GM19467 (cell line): ENCODE results near the gene LIMK1.
A peak's percentile ranks its signal among the peaks of the same experiment; 100 is the strongest.

Experiments
- ATAC-seq: cut with Tn5 transposase; IDR thresholded peaks from one replicate; pipeline ENCODE4 v1.9.1; 2021; ENCODE audit warnings: mild to moderate bottlenecking, moderate library complexity; ENCODE audit not compliant: unreplicated experiment

LIMK1 gene

GRCh38 chr7:74082770-74083116 lies 861 bp upstream of the LIMK1 start:
- no peak for ATAC-seq

- ATAC-seq: peak; percentile 38
These were observed 521 bp downstream of the LIMK1 start for GRCh38 chr7:74083928-74084721.

- no peak for ATAC-seq
These were observed 1.3 kb downstream of the LIMK1 start for GRCh38 chr7:74084722-74085578.

- no peak for ATAC-seq
These were observed 4.3 kb downstream of the LIMK1 start for GRCh38 chr7:74087791-74088453.

- no peak for ATAC-seq
These were observed 8.8 kb downstream of the LIMK1 start for GRCh38 chr7:74092321-74092963.

GRCh38 chr7:74092964-74093471 lies 9.4 kb downstream of the LIMK1 start:
- peak; percentile 56 for ATAC-seq

GRCh38 chr7:74093671-74094223 lies 10.1 kb downstream of the LIMK1 start:
- ATAC-seq: peak; percentile 8

- ATAC-seq: peak; percentile 47
These were observed 10.9 kb downstream of the LIMK1 start for GRCh38 chr7:74094224-74095101.

GRCh38 chr7:74095135-74095534 lies 11.5 kb downstream of the LIMK1 start:
- no peak for ATAC-seq

GRCh38 chr7:74097937-74098614 lies 14.5 kb downstream of the LIMK1 start:
- no peak for ATAC-seq

- ATAC-seq: no peak
These were observed 15.4 kb downstream of the LIMK1 start for GRCh38 chr7:74099031-74099430.

- ATAC-seq: no peak
These were observed 17.6 kb downstream of the LIMK1 start for GRCh38 chr7:74101061-74101681.

GRCh38 chr7:74103219-74103772 lies 19.7 kb downstream of the LIMK1 start:
- no peak for ATAC-seq

- ATAC-seq: no peak
These were observed 21.1 kb downstream of the LIMK1 start for GRCh38 chr7:74104702-74105101.

- no peak for ATAC-seq
These were observed 22.4 kb downstream of the LIMK1 start for GRCh38 chr7:74105992-74106391.

GRCh38 chr7:74106846-74107245 lies 23.2 kb downstream of the LIMK1 start:
- no peak for ATAC-seq

- ATAC-seq: no peak
These were observed 31.7 kb downstream of the LIMK1 start for GRCh38 chr7:74115326-74115725.

GRCh38 chr7:74116356-74116755 lies 32.8 kb downstream of the LIMK1 start:
- ATAC-seq: no peak
